ENCODE measurements around the gene CUX1. TPM values are rescaled to one million over a fixed set of nuclear protein-coding genes. Genes with fewer than 3 reads are reported as not detected.
"Not testable (repeated sequence)": the region's sequence is repeated elsewhere in the genome, so short reads cannot be mapped to it uniquely, and the experiment has no call there.

Gene CUX1
- polyA plus RNA-seq, 3 donors, result 80.1 to 95.7 (median 93.4) TPM

- no peak for DNase-seq
These were observed 310.9 kb downstream of the CUX1 start for GRCh38 chr7:102128303-102128702.

- no peak for DNase-seq
These were observed 312.4 kb downstream of the CUX1 start for GRCh38 chr7:102129636-102130370.

DNA sequence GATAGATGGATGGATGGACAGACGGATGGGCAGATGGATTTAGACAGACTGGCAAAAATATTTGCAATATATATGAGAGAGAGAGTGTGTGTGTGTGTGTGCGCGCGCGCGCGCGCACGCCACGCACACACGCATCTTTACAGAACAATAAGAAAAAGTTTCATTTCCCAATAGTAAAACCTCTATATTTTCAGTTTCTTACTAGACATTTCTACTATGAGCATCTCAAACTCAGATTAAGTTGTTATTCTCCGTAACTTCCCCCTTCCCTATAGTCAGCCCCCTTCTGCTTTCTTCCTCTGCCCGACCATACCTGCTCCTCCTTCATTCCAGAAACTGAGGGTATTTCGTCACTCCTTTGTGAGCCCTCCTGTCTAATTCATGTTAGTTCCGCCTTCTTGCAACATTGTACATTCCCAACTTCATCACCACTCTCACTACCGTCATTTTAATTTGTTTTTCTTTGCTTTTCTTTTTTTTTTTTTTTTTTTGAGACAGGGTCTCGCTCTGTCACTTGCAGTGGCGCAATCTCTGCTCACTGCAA, 314.9 kb downstream of the CUX1 start:
- DNase-seq, result no peak

- DNase-seq, result no peak
These were observed 321.2 kb downstream of the CUX1 start for GRCh38 chr7:102138676-102139075.

DNA sequence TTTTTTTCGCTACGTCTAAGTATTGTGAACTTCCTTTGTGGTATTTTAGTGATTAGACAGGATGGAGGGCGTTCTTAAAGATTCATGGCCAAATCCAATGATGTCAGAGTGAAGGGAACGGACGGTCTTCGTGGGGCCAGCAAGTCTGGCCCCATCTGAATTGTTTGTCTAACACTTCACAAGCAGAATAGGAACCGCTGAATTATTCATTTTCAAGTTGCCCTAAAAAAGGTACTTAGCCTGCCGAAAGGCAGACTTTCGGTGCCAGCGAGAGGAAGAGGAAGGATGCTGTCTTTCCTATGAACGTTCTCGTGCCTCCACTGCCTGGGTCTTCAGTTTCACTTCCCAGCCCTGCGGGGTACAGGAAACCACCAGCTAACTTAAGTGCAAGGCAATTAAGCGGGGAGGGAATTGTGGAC, 323.5 kb downstream of the CUX1 start:
- no peak for DNase-seq

DNA sequence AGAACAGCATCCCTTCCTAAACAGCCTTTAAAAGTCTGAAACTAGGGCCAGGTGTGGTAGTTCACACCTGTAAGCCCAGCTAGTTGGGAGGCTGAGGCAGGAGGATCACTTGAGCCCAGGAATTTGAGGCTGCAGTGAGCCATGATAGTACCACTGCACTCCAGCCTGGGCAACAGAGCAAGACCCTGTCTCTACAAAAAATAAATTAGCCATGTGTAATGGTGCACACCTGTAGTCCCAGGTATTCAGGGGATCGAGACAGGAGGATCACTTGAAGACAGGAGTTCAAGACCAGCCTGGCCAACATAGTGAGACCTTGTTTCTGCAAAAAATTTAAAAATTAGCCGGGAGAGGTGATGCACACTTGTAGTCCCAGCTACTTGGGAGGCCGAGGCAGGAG, 325.0 kb downstream of the CUX1 start:
- DNase-seq, result not testable (repeated sequence)

GRCh38 chr7:102146122-102146521, 328.7 kb downstream of the CUX1 start:
- DNase-seq, result no peak

DNA sequence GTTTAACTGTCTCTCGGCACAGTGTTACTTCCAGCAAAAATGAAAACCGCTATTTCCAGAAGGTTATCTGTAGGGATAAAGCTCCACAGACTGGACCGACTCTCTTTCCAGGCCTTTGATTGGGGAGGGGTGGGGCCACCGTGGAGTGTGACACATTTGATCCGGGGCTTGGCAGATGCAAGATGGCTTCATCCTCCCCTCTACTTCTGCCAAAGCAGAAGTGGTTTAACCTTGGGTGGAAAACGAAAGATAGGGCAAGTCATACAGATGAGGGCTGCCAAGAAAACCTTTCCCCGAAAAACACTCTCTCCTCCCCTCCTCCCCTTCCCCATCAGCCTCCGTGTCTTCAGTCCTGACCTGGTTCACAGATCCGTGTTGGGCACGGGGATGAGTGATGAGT, 329.6 kb downstream of the CUX1 start:
- no peak for DNase-seq

- no peak for DNase-seq
These were observed 331.4 kb downstream of the CUX1 start for GRCh38 chr7:102148799-102149198.

DNA sequence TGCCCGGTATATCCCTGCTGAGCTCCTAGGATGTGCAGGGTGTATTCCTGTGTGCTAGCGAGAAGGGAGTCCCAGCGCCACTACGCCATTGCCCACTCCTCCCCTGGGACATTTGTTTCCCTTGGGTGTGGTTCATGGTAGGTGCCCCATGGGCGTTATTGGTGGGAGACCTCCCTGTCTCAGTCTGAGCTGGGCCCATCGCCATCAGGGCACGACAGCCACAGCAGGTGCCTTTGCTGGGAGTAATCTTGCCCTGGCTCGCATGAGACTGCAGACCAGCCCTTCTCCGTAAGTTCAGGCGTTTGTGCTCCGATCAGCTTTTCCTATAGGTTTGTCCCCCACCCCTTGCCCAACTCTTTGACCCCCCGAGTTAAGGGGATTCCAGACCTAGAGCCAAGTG, 332.0 kb downstream of the CUX1 start:
- no peak for DNase-seq

DNA sequence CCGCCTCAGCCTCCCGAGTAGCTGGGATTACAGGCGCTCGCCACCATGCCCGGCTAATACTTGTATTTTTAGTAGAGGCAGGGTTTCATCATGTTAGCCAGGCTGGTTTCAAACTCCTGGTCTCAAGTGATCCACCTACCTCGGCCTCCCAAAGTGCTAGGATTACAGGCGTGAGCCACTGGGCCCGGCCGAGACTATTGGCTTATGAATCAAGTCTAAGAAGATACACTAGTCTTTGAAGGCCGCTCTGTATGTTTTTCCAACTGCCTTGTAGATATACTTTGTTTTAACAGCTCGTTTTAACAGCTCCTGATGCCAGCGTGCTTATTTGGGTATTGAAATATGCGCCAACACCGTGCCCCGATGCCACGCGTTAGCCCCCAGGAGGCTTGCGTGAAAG, 332.8 kb downstream of the CUX1 start:
- no peak for DNase-seq

GRCh38 chr7:102152672-102153598, 335.5 kb downstream of the CUX1 start:
- peak; percentile 50 for DNase-seq

DNA sequence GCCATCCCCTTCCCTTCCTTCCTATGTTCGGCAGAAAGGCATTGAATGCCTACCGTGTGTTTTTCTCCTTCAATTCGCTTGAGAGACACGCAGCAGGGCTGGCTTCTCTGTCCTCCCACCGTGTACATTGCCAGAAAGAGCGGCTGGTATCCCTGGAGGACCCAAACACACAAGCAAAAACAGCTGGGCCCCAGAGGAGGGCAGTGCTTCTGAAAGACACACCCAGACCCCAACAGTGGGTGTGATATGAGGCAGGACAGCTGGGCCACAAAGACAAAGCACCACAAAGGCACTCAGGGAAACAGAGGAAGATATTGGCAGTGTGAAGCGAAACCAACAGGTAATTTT, 336.1 kb downstream of the CUX1 start:
- DNase-seq, result no peak

DNA sequence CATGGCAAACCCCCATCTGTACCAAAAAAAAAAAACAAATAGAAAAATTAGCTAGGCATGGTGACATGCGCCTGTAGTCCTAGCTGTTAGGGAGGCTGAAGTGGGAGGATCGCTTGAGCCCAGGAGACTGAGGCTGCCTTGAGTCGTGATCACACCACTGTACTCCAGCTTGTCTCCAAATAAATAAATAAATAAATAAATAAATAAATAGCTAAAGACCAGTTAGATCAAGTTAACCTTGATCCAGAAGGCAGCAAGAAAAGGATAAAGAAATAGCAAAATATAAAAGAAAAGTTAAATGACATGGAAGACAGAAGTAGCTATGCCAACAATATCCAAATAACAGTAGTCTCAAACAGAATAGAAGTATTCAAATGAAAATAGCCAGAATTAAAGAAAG, 337.0 kb downstream of the CUX1 start:
- no peak for DNase-seq

GRCh38 chr7:102155821-102156441, 338.5 kb downstream of the CUX1 start:
- DNase-seq, result no peak

DNA sequence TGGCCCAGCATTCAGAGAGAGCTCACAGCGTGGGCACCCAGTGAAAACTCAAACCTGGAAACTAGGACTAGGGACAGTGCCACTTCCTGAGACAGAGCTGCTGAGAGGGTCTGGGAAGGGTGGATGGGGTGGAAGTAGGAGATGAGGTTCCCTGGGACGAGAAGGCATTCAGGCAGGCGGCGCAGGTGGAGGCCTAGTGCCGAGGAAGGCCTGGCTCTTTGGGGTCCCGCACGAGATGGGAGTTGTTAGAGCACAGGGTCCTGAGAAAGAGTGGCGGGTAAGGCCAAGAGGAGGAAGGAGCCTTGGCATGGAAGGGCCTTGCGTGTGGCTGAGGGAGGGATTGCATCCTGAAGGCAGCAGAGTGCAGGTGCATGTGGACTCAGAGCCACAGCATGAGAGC, 339.4 kb downstream of the CUX1 start:
- no peak for DNase-seq

- DNase-seq, result no peak
These were observed 347.7 kb downstream of the CUX1 start for GRCh38 chr7:102165136-102165535.

DNA sequence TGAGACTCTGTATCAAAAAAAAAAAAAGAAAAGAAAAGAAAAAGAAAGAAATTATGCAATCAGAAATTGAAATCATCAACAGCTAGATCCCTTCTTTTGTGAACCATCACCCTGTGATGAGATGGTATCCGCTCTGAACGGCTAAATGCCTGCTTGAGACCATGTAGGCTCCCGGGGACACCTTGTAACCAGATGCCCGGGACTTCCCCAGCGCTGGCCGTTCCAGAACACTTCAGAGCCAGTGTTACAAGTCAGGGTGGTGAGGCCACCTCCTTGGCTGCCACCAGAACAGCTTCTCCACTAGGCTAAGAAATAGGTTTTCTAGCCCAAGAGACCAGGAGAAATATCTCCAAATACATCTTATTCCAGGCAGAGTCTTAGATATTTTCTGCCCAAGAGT, 349.8 kb downstream of the CUX1 start:
- no peak for DNase-seq

DNA sequence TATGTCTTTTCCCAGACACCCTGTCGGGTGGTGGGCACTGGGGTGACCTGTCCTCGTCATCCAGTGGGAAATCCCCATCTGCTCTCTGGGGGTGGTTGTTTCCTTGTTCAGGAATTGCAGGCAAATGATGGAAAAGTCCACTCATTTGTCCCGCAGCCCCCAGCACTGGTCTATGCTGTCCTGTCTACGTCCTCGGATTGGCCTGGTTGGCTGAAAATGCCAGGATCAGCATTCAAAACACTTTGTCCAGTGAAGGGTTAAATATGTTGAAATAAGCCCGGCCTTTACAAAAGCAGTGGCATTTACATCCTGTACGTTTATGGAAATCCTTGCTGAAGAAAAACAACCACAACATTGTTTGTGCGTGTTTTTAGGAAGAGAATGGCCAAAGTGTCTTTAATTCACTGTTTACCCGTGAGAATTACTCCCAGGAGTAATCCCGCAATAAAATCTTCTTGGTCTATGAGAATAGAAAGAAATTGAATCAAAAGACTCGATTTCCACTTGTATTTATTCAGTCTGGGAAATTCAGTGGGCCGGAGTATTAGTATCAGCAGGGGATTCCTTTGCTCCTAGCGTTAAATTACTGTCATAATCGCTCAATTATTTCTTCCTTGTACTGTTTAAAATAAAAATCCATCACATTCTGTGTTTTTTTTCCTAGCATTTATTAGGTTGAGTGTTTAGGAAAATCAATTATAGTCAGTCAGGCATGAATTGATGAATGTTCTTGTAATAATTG, 352.4 kb downstream of the CUX1 start:
- DNase-seq, result no peak

DNA sequence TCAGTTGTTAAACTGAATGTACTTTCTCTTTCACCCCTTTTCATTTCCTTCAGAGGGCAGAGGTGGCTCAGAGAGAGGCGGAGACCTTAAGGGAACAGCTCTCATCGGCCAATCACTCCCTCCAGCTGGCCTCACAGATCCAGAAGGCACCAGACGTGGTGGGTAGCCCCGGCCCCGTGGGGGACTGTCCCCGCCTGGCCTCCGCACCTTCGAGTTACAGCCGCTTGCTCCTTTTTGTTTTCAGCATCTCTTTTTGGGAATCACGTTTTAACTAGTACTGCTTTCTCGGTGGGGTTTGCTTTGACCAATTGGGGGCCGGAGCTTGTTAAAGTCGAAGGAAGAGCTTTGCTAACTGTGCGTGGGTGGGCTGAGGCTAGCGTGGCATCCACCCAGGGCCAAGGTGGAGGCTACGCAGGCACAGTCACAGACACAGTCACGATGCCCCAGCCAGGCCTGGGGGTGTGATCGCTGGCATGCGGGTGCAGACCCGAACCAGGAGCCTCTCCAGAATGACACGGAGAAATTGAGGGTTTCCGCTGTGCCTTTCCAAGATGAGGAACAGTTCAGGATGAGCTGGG, 353.1 kb downstream of the CUX1 start:
- peak; percentile 39 for DNase-seq

DNA sequence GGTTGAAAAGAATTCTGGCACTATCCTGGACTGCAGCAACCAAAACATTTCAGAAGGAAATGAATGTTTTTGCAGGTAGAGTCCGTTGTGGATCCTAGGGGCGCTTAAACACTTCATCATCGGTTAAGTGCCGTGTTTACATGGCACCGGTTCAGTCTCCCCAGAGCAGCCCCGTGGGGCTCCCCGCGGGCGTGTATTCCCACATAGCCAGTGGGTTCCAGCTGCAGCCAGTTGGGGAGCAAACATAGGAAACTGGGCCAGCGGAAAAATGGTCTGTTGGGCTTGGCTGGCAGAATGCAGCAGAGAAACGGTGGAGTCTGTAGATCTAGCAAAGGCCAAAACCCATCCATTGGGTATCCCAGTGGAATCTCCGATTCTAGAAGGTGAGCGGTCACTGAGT, 356.2 kb downstream of the CUX1 start:
- DNase-seq, result no peak

All from renal pelvis (tissue), 4 donors.